ENCODE results near the gene SPA17.

Gene SPA17

DNA sequence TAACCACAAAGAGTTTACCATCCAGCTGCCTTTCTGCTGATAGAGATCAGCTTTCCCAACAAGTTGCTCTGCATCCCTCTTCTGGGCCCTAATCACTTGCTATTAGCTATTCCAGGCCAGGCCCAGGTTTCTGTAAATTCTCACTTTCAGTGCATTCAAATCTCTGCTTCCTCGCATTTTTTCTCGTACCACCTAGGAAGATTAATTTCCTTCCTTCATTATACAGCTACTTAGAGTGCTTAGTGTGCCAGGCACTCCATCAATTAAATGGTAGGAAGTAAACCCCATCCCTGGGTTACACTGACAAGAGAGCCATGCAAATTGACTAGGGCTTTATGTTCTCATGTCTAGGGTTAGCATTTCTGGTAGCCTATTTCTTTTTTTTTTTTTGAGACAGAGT lies 9.8 kb upstream of the SPA17 start:
- DNase-seq = no peak

DNA sequence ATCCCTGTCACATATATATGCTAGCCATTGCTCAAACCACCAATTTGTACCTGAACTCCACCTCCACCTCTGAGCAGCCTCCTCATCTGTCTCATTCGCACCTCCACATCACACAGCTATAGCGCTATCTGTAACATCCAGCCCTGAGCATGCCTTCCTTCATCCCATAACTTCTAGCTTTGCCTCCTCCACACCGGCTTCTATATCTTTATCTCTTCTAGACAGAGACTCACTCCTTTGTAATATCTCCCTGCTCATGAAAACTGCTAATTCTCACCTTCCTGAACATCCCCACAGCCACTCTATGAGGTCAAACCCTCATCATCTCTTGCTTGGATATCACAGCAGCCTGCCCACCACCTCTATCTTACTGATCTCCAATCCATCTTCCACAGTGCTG lies 6.1 kb upstream of the SPA17 start:
- DNase-seq = no peak

DNA sequence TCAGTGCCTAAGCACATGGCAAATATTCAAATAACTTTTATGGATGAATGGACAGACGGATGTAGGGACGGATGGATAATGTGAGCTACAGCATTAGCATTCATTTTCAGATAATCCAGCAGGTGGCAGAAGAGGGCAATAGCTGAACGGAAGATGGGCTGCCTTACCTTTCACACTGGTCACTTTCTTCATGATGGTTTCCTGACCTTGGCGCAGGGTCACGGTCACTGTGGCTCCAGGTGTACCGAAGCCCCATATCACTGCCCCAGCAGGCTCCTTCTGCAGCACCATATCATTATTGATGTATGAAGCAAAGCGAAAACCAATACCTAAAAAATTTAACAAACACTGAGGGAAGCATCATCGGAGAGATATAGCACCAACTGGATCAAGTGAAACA lies 4.5 kb upstream of the SPA17 start:
- DNase-seq = peak; percentile 43

DNA sequence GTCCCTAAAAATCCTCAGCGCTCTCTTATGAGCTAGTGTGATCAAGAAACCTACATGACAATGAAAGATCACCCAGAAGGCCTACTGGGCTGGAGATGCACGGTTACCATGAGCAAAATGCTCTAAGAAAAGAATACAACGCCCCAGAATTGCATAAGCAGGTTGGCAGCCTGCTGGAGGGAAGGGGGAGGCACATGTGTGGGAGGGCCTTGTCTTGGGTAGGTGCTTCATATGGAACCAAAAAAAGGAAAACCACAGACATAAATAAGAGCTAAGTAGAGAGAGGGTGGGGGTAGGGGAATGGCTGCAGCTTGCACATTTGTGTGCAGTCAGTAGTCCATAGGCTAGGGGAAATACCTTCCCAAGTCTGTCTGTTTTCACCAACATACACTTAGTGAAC lies 3.0 kb upstream of the SPA17 start:
- peak; percentile 9 for DNase-seq

DNA sequence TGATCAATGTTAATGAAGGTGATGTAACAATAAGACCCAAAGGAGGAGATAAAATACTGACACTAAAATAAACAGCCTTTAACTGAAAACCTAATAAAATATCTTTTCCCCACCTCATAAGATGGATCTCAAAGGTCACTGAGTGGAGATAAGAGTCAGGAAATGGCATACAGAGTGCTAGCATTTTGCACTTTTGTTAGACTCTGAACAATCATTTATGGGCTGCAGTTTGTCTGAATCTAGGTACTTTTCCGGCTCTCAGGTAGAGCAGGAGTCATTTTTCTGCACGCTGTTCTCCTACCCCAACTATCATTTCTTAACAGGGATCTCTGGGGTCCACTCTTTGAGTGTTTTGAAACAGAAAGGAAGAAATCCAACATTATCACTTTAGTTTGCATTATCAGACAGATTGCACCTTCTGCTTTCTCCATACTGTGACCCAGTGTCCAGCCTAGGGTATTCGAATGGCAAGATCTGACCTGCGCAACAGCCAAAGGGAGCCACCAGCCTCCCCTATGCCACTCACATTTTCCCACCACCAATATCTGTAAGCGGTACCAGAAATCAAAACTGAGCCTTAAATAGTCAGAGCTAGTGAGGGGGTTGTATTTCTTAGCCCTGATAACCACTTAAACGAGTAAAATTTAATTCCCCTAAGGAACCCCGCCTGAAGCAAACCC lies 1.0 kb upstream of the SPA17 start:
- no peak for DNase-seq

DNA sequence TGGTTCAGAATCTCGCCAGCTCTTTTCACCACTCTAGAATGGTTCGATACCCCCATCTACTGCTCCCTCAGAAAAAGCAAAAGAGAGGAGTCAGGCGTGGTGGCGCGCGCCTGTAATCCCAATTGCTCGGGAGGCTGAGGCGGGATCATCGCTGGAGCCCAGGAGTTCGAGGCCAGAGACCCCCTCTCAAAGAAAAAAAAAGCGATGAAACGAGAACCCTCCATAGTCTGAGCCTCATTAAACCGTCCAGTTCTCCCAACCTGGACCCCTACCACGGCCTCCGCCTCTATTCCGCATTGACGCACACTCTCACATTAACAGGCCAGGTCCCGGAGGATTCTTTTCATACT lies 439 bp downstream of the SPA17 start:
- no peak for DNase-seq

DNA sequence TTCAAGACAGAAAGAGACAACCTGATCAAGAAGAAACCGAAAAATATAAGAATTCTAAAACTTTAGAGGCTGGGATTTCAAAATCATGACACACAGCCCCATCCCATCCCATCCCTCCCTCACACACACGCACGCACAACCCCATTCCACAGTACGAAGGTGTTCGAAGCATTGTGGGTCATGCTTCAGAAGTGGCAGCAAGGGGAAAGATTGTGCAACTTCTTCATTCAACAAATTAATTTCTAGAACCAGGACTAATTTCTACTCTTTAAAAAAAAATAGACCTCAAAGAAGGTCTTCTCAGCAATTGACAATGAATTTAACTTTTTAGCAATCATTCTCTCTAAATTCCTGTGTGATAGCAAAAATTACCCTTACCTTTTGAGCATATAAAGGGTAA lies 867 bp downstream of the SPA17 start:
- DNase-seq = no peak

DNA sequence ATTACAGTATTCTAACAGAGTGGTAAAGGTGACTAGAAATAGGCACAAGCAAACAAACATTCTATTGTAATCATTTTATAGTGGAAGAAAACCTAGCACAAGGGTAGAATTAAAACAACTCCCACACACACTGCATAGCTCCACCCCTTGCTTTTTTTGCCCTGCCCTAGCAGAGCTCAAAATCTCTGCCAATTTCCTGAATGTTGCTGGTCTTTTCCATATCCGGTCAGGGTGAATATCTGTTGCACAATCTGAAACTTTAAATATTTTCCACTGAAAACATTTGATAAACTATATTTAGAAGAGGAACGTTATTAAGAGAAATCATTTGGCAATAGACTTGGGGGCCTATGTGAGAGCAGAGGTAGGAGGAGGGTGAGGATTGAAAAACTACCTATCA lies 2.7 kb downstream of the SPA17 start:
- no peak for DNase-seq

DNA sequence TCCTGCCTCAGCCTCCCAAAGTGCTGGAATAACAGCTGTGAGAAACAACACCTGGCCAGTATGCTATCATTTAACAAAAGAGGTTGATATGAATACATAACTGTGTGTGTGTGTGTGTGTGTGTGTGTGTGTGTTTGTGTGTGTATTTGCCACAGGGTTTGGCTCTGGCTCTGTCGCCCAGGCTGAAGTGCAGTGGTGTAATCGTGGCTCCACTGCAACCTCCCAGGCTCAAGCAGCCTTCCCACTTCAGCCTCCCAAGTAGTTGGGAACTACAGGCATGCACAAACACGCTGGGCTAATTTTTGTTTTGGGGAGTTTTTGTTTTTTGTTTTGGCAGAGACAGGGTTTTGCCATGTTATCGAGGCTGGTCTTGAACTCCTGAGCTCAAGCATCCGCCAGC lies 4.7 kb downstream of the SPA17 start:
- no peak for DNase-seq

DNA sequence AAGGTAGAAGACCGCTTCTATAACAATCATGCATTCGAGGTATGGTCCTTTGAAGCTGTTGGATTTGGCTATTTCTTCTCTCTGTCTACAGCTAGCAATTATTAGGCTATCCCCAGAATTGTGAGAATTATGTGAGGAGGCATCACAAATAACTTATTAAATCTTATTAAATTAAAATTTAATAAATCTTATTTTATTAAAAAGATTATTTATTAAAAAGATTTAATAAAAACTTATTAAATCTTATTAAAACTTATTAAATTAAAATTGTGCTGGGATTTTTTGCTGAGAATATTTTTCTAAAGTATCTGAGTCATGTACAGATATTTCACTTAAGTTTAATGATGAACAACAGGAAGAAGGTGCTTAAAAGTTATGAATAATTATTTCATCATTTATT lies 7.7 kb downstream of the SPA17 start:
- DNase-seq = no peak

DNA sequence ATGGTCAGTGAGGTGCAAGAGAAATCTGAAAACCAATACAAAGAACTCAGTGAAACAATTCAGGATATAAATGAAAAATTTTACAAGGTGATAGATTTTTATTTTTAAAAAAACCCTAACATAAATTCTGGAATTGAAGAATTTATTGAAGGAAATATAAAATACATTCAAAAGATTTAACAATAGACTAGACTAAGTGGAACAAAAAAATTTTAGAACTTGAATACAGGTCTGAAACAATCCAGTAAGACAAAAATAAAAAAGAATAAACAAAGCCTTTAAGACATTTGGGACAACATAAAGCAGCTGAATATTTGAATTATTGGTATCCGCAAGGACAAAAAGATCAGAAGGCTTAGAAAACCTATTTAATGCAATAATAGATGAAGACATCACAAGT lies 8.7 kb downstream of the SPA17 start:
- no peak for DNase-seq

DNA sequence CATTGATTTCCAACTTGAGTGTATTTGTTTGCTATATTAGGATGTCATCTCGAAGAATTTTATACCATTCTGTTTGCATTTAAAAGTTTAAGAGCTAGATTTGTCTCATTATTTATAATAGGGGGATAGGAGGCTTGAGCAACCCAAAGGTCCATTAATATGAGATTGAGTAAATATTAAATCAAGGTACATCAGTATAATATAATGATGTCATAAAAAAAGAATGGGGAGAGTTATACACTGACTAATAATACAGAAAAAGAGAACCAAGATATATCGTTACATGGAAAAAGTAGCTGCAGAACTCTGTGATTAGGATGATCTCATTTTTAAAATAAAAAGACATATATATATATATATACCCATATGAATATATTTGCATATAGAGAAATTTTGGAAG lies 19.4 kb downstream of the SPA17 start:
- no peak for DNase-seq

DNA sequence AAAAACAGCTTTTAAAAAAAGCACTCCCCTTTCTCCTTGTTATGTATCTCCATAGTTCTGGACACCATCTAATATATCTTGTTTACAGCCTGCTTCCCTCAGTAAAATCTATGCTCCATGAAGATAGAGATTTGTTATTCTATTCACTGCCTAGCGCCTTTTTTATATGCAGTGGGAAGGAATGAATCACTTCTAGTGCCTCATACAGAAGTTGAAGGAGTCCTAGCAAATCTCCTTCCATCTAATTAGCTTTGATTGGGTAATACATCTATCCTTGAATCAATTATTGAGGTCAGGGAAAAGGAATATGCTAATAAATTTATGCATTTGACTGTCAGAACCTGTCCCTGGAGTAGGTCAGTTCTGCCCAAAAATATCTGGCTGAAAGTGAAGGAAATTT lies 25.8 kb downstream of the SPA17 start:
- DNase-seq = no peak

DNA sequence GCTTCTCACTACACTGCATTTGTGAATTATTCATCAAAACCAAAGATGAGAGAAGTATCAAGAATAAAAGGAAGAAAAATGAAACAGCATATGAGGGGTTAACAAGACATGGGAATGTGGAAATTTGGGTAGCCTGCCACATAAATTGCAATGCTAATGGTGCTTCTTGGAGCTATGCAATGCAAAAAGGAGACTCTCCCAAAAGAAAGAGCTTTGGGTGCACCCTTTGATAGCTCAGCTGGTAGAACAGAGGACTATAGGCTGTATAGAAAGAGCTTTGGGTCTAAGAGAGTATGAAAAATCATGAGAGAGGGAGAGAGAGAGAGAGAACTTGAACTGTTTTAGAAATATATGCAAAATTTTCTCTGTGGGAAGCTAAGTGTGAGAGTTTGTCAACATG lies 26.3 kb downstream of the SPA17 start:
- DNase-seq = no peak

DNA sequence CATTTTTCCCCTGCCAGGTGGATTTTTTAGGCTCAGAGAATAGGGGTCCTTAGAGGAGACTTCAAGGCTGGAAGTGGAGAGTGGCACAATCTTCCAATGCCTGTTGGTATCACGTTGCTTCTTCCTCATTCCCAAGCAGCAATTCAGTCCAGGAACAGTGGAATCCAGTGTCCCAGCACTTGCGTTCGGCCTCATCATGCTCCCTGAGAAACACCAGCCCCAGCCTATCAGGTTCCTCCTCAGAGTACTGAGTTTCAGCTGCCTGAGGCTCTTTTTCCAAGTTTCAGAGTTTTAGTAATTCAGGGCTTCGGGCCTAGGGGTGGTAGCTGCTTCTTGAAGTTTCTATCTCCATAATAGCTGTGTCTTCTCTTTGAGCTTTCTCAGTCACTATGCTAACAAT lies 34.1 kb downstream of the SPA17 start:
- no peak for DNase-seq

DNA sequence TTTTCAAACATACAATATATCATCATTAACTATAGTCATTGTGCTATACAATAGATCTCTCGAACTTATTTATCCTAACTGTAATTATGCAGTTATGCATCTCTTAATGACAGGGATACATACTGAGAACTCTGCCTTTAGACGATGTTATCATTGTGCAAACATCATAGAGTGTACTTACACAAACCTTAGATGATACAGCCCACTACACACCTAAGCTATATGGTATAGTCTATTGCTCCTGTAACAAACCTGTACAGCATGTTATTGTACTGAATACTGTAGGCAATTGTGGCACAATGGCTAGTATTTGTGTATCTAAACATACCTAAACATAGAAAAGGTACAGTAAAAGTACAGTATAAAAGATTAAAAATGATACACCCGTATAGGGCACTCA lies 38.7 kb downstream of the SPA17 start:
- no peak for DNase-seq

DNA sequence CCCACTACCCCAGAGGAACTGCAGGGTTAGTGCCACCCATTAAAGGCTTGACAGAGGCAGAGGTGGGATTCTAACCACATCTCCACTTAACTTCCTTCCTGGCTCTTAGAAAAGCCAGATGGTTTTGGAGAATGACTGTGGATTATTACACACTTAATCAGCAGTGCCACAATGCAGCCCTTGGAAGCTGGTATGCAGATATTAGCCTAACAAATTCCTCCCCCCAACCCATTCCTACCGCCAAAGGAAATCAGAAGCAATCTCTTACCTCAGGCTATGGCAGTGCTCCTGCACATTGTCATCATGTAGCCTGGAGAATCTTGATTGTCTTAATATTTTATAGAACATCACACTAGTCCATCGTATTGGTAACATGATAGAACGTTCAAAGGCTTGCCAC lies 42.9 kb downstream of the SPA17 start:
- DNase-seq = no peak

DNA sequence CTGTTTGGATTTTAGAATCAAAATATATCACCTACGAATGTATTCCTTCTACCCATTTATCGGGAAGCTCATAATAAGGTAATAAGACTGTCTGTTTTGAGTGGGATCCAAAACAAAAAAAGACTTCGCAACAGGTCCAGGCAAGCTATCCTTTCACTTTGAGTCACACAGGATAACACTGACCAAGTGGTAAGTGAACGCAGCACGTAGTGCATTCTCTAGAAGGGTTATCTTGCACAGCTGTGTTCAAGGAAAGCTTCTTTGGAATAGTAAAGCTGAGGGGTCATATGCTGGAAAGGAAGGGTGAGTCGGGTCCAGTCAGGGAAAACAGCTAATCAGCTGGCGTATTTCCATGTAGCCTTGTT lies 43.7 kb downstream of the SPA17 start:
- no peak for DNase-seq

DNA sequence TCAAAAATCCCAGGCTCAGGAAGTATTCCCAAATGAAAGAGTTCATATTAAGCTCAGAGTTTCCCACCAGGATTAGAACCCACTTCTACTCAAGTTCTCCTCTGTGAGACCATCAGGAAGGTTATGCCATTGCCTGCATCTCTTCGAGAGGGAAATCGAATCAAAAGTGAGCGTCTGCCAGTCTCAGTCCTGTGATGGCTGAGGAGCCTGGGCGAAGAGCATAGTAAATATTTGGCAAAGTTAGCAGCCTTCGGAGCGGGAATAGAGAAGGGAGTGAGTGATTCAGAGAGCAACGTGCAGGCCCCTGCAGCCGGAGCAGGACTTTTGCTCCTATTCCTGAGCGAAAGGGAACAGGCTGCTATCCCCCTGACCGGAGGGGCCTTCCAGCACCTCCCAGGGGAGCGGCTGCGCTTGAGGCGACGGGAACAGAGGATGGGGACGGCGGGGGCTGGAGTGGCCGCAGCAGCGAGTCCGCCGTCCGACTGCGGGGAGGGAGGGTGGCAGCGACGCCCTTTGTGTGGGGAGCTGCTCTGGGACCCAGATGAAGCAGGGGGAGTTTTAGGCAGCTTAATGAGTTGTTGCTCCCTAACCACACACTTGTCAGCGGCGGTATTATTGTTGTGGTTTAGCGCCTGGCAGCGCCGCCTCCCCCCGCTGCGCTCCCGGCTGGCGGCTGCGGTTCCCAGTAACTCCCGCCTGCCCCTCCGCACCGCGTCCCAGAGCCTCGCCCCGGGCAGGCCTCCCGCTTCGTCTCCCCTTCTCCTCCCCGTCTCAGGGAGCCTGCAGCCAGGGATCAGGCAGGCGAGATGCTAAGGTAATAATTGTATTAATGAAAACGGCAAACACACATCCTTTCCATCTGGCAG lies 44.3 kb downstream of the SPA17 start:
- no peak for DNase-seq

DNA sequence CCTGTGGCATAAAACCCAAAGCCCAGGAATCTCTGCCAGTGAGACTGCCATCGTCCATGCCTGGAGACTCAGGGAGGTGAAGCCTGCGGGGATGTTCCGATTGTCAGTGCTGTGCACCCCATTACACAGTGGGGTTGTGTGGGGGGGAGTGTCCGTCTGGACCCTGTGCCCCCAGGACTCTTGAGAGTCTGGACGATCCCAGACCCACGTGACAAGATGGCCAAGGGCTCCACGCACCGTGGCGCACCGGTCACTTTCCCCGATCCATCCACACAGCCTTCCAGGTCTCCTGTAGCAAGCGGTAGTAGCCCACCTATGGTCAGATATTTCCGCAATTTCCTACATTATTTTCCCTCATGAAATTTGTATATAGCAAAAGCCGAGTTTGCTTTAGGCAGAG lies 45.1 kb downstream of the SPA17 start:
- DNase-seq = no peak

DNA sequence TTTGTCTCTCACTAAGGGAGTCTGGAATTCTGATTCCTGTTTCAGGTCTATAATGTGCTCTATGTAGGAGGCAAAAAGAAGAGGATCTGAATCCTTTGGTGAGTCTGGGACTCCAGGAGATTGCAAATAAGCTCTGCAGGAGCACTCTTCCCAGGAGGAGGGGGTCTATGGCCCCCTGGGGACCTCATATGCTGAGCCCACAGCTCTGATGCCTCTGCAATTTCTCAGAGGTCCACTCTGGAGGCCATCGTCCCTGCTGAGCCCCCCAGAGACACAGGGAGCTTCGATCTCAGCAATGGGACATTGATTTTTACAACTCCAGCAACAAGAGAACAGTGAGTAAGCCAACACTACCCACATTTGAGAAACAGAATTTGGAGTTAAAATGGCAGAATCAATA lies 45.8 kb downstream of the SPA17 start:
- DNase-seq = no peak

DNA sequence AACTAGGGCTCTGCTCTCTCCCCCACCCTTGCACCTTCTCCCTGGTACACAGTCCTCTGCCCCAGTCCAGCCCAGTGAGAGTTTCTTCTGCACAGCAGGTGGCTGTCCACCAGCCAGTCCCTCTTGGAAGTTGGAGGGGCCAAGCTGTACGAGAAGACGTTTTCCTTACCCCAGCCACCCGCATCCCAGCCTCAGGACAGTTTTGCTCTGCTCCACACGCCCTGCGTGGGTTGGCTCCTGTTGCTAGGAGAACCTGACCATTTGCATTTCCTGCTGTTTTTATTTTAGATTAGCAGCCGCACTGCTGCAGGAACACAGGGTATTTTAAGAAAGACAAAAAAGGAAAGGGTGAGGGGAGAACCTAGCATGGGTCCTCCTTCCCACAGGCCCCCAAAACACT lies 48.5 kb downstream of the SPA17 start:
- DNase-seq = no peak

DNA sequence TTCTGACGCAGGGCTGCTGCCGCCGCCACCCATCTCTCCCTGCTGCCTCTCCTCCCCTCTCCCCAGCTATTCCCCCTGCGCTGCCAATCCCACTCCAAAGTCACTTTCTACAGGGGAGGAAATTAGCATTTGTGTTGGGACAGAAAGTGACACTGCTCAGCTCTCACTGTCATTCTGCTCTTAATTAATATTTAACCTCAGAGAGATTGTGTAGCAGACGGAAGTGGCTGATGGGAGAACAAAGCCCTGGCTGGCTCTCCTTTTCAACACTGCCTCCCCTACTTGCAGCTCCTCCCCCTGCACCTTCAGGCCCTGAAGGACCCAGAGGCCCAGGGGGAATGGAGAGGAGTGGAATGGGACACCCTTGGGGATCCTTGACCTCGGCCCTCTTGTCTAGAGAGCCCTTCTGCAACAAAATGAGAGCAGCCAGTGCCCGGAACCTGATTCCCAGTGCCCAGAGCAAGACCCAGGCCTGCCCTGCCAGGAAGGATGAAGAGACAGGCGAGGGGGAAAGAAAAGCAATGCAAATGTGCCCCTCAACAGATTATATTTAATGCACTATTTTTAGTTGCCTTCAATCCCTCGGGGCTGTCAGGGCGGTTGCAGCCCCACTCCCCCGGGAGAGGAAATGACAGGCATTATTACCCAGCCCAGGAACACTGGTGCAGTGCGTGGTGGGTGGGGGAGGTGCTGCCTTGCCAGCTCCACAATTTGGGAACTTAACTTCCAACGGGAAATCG lies 51.4 kb downstream of the SPA17 start:
- DNase-seq = no peak

DNA sequence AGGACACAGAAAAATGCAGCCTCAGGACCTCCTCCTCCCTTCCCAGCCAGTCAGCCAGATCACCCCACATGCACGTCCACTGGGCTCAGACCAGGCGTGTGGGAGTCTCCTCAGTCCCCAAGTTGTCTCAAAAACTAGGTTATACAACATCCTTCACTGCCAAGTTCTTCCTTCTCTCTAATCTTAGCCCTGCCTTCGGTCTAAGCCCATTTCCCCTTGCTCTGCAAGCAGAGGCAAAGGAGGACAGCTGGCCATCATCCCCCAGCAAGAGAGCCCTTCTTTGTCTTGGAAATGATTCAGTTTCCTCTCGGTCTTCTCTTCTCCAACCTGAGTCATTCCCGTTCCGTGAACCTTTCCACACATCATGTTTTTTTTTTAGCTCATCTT lies 52.0 kb downstream of the SPA17 start:
- DNase-seq = no peak
